HCT116 (cell line): Measurements from ENCODE around the gene CSPG4. TPM values are rescaled to one million over a fixed set of nuclear protein-coding genes. Genes with fewer than 3 reads are reported as not detected.
"Not testable (repeated sequence)": the region's sequence is repeated elsewhere in the genome, so short reads cannot be mapped to it uniquely, and the experiment has no call there.

Source experiments
- ATAC-seq: fragments of 200-7000 bp; cut with Tn5 transposase; 2 replicates; pipeline ENCODE4 v1.9.1; 2020; ENCODE audit warnings: mild to moderate bottlenecking, moderate library complexity
- BruUV-seq: library from RNA; stranded (reverse); fragments of 400-500 nt; replicated peaks from 2 replicates; lab custom pipeline; 2021; lab: Mats Ljungman, UMichigan
- CTCF ChIA-PET: fragments of 300-600 bp; sonication (Branson Sonifier 250); formaldehyde crosslinking; loops from one replicate; lab custom pipeline; 2021; ENCODE audit warnings: antibody characterized with exemption; lab: Charles Lee
- POLR2A ChIA-PET: fragments of 300-600, 350-600 bp; sonication (Branson Sonifier 250); formaldehyde crosslinking; loops from one replicate; lab custom pipeline; 2021; ENCODE audit warnings: antibody characterized with exemption; lab: Charles Lee
- RAD21 ChIA-PET, 2 experiments: fragments of 300-600 bp; sonication (Branson Sonifier 250); formaldehyde crosslinking; loops; one replicate each; lab custom pipeline; 2023; ENCODE audit warnings: low total read pairs in 2 of 2; ENCODE audit not compliant: uncharacterized antibody in 2 of 2, unreplicated experiment in 2 of 2, low non-redundant PET in 1 of 2; lab: Charles Lee
- DNase-seq: peaks from one replicate; pipeline ENCODE4 v3.0.0-alpha.2; 2010; ENCODE audit warnings: low read depth, low spot score
- H2AFZ ChIP-seq: fragments of 200-600 bp; shearing (Covaris generic), sonication (generic); 2 replicates; pipeline ENCODE4 v1.6.1; 2017; ENCODE audit warnings: low read depth, mixed run types, mixed read lengths, antibody characterized with exemption, low read length; ENCODE audit not compliant: poor library complexity, severe bottlenecking
- H3K27ac ChIP-seq: 2 replicates; pipeline ENCODE4 v1.5.1; 2012; ENCODE audit warnings: low read depth, low read length
- H3K27me3 ChIP-seq: fragments of 200-600 bp; sonication (generic); 2 replicates; pipeline ENCODE4 v1.6.1; 2016; ENCODE audit warnings: mixed run types, low read length, mixed read lengths; ENCODE audit not compliant: insufficient read depth
- H3K36me3 ChIP-seq, 2 experiments: fragments of 200-500 bp in 1 of 2; fragments of 200-600 bp in 1 of 2; sonication (Bioruptor generic) in 1 of 2; sonication (generic) in 1 of 2; 2 replicates each; pipeline versions ENCODE4 v1.5.1 to v1.6.1; 2014 to 2016; ENCODE audit warnings: low read length in 2 of 2, inconsistent platforms in 1 of 2, mixed read lengths in 1 of 2, mixed run types in 1 of 2; ENCODE audit not compliant: insufficient read depth in 2 of 2, control insufficient read depth in 1 of 2
- H3K4me1 ChIP-seq, 2 experiments: fragments of 200-600 bp in 1 of 2; sonication (generic) in 1 of 2; 2 replicates each; pipeline versions ENCODE4 v1.5.1 to v1.6.1; 2012 to 2017; ENCODE audit warnings: low read length in 2 of 2, inconsistent platforms in 1 of 2, mild to moderate bottlenecking in 1 of 2, mixed read lengths in 1 of 2, mixed run types in 1 of 2, moderate library complexity in 1 of 2; ENCODE audit not compliant: insufficient read depth in 2 of 2, control insufficient read depth in 1 of 2
- H3K4me2 ChIP-seq: fragments of 200-600 bp; sonication (generic); 2 replicates; pipeline ENCODE4 v1.6.1; 2017; ENCODE audit warnings: mixed run types, low read length, mixed read lengths
- H3K4me3 ChIP-seq, 2 experiments: fragments of 200-600 bp in 1 of 2; sonication (generic) in 1 of 2; replicated peaks in 1 of 2; 2 replicates each; pipeline ENCODE4 v1.5.1; 2011 to 2016; ENCODE audit warnings: low read length in 2 of 2, control low read depth in 1 of 2, low read depth in 1 of 2, mild to moderate bottlenecking in 1 of 2, mixed read lengths in 1 of 2, mixed run types in 1 of 2
- H3K79me2 ChIP-seq: fragments of 200-600 bp; sonication (generic); 2 replicates; pipeline ENCODE4 v1.6.1; 2017; ENCODE audit warnings: mild to moderate bottlenecking, mixed run types, low read length, moderate library complexity, mixed read lengths; ENCODE audit not compliant: insufficient read depth
- H3K9ac ChIP-seq: fragments of 200-600 bp; sonication (generic); 2 replicates; pipeline ENCODE4 v1.6.1; 2016; ENCODE audit warnings: low read length, mixed read lengths
- H3K9me2 ChIP-seq: fragments of 200-600 bp; sonication (generic), shearing (Covaris generic); 2 replicates; pipeline ENCODE4 v1.6.1; 2017; ENCODE audit warnings: mixed run types, mild to moderate bottlenecking, moderate library complexity; ENCODE audit not compliant: insufficient read depth
- H3K9me3 ChIP-seq, 2 experiments: fragments of 200-500 bp in 1 of 2; fragments of 200-600 bp in 1 of 2; sonication (Bioruptor generic) in 1 of 2; sonication (generic) in 1 of 2; 2 replicates each; pipeline ENCODE4 v1.6.1; 2014 to 2017; ENCODE audit warnings: low read length in 2 of 2, mixed read lengths in 2 of 2, inconsistent platforms in 1 of 2, low read depth in 1 of 2, mild to moderate bottlenecking in 1 of 2, mixed run types in 1 of 2, moderate library complexity in 1 of 2; ENCODE audit not compliant: control insufficient read depth in 1 of 2, insufficient read depth in 1 of 2
- H4K20me1 ChIP-seq: fragments of 200-600 bp; sonication (generic), shearing (Covaris generic); 2 replicates; pipeline ENCODE4 v1.6.1; 2017; ENCODE audit warnings: mixed run types, mild to moderate bottlenecking, moderate library complexity; ENCODE audit not compliant: insufficient read depth
- intact Hi-C: fragments of 100-400 bp; cut with micrococcal nuclease; formaldehyde crosslinking; loops from 2 replicates; pipeline ENCODE4 v1.10.0; 2022
- total RNA-seq: library from RNA; stranded (reverse); gene quantifications from one replicate; pipeline ENCODE4 v1.2.1, GENCODE V29; 2021; ENCODE audit not compliant: unreplicated experiment

Gene CSPG4
- total RNA-seq, 1 experiment from 2014 or later: 18.1 TPM

- H3K4me3 ChIP-seq, H3K4me2 ChIP-seq, H2AFZ ChIP-seq, H3K36me3 ChIP-seq, H3K27me3 ChIP-seq, DNase-seq, H3K9me2 ChIP-seq, CTCF ChIA-PET, H3K79me2 ChIP-seq, H3K9ac ChIP-seq, BruUV-seq, RAD21 ChIA-PET, H3K27ac ChIP-seq, H3K9me3 ChIP-seq, POLR2A ChIA-PET, ATAC-seq, intact Hi-C loops, H4K20me1 ChIP-seq: not testable (repeated sequence)
- peaks cover 4 to 16% of the 10 kb centered on the region in 2 experiments for H3K4me1 ChIP-seq
These were observed 12.4 kb downstream of the CSPG4 start for GRCh38 chr15:75699961-75700874.

- intact Hi-C loops, RAD21 ChIA-PET, H2AFZ ChIP-seq, H3K4me3 ChIP-seq, H4K20me1 ChIP-seq, H3K9me2 ChIP-seq, POLR2A ChIA-PET, H3K4me2 ChIP-seq, BruUV-seq, H3K9me3 ChIP-seq, DNase-seq, H3K27me3 ChIP-seq, CTCF ChIA-PET, H3K27ac ChIP-seq, H3K9ac ChIP-seq, H3K36me3 ChIP-seq, ATAC-seq, H3K79me2 ChIP-seq: not testable (repeated sequence)
- peaks cover 9 to 21% of the 10 kb centered on the region in 2 experiments for H3K4me1 ChIP-seq
These were observed 13.1 kb downstream of the CSPG4 start for GRCh38 chr15:75699517-75699916.

- H3K36me3 ChIP-seq, H4K20me1 ChIP-seq, H3K27me3 ChIP-seq, H3K27ac ChIP-seq, H3K79me2 ChIP-seq, H3K4me3 ChIP-seq, H3K9me3 ChIP-seq, H3K9ac ChIP-seq, DNase-seq, H3K4me2 ChIP-seq, BruUV-seq, CTCF ChIA-PET, POLR2A ChIA-PET, H2AFZ ChIP-seq, ATAC-seq, intact Hi-C loops, RAD21 ChIA-PET, H3K9me2 ChIP-seq: not testable (repeated sequence)
- H3K4me1 ChIP-seq: peaks cover 10 to 19% of the 10 kb centered on the region in 2 experiments; a peak in 3 of 4 replicates
These were observed 14.5 kb downstream of the CSPG4 start for GRCh38 chr15:75697974-75698747.
